HG03457 (cell line): ENCODE data around the gene MUC15.
"Not testable (repeated sequence)": the region's sequence is repeated elsewhere in the genome, so short reads cannot be mapped to it uniquely, and the experiment has no call there.

Source experiments
- ATAC-seq: cut with Tn5 transposase; IDR thresholded peaks from one replicate; pipeline ENCODE4 v1.9.1; 2021; ENCODE audit warnings: moderate number of reproducible peaks; ENCODE audit not compliant: unreplicated experiment

The MUC15 gene

DNA sequence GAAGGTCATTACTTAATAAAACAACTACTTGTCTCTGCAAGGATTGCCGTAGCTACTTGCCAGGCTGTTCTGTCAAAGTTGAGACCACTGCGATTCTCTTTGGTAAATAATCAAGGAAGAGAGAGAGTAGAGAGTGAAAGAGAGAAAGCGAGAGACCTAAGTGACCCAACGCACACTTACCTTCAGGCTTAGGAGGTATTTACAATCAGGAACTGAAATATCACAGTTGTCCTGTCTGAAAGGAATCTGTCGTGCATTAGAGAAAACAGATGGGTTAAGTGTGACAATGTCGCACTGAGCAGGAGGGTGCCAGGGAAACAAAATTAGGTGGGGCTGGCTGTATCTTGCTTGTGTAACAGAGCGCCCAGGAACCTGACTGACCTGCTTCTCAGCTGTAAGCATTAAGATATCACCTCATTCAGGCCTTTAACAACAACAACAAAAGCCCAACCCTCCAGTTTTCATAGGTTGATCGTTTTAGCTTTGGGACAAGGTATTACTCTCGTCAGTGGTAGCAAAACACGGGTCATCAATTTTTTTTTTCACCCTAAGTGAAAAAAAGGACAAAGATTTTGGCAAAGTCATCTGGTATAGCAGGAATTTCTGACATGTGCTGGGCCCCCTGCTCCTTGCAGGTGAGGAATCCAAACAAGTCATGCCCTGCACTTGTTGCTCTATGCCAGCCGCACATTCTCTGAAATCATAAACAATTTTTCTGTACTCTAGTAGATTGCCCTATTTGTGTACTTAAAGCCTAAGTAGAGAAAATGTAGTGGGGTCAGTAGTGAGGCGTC is at the start of gene MUC15:
TSS of gene MUC15 (minus strand) at position 403 of the 794 bp plus-strand sequence. CDS start 5,169 bp downstream, outside the sequence.
- ATAC-seq = no peak

GRCh38 chr11:26621132-26621531 is 49.1 kb upstream of the MUC15 start:
- no peak for ATAC-seq

DNA sequence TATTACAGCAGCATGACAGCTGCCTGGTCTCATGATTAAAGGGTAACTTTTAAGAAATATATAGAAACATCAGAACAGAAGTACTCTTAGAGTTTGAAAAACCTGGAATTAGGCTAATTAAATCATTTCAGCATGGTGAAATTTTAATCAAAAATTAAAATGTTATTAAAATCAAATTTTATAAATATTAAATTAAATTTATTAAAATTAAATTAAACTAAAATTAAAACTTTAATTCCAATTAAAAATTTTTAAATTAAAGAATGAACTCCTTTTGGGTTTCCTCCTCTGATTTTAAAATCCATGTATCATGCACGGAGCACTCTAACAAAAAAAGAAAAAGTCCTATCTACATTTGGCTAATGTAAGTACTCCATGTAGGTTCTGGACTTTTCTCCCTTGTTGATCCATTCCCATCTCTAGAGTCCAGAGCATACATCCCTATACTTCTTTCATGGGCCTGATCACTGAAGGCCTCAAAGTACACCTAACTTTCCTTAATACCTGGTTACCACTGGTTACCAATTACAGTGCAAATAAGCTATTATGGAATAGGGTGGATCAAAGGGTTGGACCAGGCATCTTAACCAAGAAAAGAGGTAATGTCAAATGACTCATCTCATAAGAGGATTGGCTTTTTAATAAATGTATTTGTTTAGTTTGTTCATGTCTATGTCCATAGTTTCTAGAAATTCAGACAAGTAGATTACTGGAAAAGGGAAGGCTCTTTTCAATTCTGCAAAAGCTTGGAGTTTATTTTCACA is 48.4 kb upstream of the MUC15 start:
- ATAC-seq = no peak

DNA sequence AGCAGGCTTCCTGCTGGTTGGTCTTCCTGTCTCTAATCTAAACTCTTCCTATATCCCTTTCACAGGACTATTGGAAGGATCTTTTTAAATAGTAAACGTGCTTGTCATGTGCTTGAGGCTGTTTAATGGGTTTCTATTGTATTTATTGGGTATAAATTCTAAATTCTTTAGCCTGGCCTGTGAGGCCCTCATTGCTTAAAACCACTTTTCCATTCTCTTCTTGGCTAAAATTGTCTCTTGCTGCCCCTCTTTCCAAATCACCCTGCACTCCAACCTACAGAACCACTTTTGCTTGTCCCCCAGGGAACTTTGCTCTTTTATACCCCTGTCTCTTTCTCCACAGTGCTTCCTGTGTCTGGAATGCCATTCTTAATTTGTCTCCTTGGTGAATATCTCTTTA is 46.4 kb upstream of the MUC15 start:
- ATAC-seq = no peak

GRCh38 chr11:26613759-26614158 is 41.7 kb upstream of the MUC15 start:
- no peak for ATAC-seq

GRCh38 chr11:26608507-26609146 is 36.6 kb upstream of the MUC15 start:
- ATAC-seq = no peak

DNA sequence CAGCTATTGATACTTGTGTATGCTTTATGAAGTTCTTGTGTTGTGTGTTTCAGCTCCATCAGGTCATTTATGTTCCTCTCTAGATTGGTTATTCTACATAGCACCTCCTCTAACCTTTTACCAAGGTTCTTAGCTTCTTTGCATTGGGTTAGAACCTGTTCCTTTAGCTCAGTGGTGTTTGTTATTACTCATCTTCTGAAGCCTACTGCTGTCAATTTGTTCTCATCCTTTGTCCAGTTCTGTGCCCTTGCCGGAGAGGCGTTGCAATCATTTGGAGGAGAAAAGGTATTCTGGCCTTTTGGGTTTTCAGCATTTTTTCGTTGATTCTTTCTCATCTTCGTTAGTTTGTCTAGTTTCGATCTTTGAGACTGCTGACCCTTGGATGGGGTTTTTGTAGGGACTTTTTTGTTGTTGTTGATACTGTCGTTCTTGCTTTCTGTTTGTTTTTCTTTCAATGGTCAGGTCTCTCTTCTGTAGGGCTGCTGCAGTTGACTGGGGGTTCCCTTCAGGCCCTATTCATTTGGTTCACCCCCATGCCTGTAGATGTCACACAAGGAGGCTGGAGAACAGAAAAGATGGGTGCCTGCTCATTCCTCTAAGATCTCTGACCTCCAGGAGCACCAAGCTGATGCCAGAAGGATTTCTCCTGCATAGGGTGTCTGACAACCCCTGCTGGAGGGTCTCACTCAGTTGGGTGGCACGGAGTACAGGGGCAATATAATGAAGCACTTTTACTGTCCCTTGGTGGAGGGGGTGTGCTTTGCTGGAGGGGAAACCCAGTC is 35.9 kb upstream of the MUC15 start:
- no peak for ATAC-seq

GRCh38 chr11:26599876-26600434 is 27.9 kb upstream of the MUC15 start:
- no peak for ATAC-seq

DNA sequence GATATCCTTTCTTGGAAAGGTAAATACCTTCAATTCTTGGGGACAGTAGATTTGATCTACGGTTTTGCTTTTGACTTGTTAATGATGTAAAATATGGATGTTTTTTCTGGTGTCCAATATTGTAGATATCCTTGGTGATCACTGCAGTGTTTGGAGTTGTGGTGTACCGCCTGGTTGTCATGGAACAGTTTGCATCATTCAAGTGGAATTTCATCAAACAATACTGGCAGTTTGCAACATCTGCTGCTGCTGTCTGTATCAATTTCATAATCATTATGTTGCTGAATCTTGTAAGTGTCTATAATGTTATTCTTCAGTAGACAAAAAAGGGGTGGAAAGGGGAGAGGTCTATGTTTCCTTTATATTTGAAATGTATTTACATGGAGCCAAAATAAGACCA is 27.4 kb upstream of the MUC15 start:
- no peak for ATAC-seq

DNA sequence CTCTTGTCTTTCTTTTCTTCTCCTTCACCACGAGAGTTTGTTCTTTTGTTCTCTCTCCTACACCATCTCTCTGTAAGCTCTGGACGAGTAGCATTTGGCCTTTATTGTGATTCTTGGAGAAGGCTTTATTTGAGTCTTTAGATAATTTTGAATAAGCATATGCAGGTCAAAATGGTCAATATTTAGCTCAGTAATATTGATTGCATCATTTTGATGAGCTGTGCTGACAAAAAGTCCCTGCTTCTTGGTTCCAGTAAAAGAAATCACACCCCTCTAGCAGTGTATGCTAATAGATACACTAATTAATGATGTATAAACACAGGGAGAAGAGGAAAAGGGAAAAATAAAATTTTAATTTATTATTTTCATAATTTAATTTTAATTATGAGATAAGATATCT is 25.8 kb upstream of the MUC15 start:
- ATAC-seq = no peak

DNA sequence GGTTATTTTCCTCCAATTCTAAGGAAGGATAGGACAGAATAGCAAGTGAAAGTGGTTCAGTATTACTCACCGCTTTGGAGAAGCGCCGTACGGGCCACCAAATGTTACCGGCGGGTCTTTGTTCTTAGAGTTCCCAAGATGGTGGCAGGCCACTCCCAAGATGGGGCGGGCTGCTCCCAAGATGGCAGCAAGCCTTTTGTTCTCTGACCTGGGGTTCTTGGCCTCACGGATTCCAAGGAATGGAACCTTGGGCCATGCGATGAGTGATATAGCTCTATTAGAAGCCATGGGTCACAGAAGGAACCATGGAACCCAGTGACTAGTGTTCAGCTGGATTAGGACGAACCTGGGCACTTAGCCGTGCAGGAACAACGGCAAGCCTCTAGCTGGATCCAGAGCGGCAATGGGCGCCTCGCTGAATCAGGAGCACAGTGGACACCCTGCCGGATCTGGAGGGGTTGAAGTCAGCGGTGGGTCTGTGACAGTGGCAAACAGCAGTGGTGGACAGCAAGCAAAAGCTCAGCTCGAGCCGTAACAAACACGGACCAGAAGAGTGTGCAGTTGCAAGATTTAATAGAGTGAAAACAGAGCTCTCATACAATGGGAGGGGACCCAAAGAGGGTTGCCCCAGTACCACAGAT is 25.1 kb upstream of the MUC15 start:
- ATAC-seq = not testable (repeated sequence)

- not testable (repeated sequence) for ATAC-seq
These were observed 23.3 kb upstream of the MUC15 start for GRCh38 chr11:26595207-26595865.

- ATAC-seq = no peak
These were observed 21.6 kb upstream of the MUC15 start for GRCh38 chr11:26593691-26594090.

GRCh38 chr11:26587073-26587472 is 15.0 kb upstream of the MUC15 start:
- ATAC-seq = no peak

DNA sequence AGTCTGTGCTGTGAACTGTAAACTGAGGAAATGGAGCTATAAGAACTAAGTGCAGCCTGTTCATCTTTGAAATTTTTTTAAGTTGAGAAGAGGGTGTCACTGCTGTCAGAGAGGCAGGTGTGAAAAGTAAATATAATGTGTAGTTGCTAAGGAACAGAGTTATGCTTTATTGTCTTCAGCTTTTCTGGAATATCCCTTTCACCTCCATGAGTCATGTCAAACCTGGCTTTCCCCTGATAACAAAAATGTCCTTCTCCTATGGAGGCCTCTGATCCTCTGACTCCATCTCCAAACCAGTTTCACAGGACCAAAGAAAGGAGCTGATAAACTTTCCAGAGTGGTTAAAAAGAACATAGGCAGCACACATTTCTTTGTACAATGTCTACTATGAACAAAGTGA is 12.8 kb upstream of the MUC15 start:
- ATAC-seq = no peak

- ATAC-seq = no peak
These were observed 11.5 kb upstream of the MUC15 start for GRCh38 chr11:26583550-26583949.

DNA sequence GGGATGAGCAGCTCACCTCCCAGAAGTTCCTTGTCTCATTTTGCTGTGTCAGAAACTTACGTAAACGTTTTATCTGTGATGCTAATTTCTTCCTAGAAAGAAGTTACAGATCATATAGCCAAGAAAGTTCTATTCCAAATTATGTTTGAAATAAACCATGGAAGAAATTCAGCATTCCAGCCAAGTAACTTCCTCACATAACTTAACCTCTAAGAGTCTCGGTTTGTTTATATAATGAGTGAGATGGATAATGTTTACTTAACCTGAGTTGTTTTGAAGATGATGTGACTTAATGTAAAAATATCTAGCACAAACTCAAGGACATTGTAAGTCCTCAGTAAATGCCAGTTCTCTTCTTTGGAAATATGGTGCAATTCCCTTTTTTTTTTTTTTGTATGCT is 8.9 kb upstream of the MUC15 start:
- ATAC-seq = no peak

GRCh38 chr11:26579683-26580082 is 7.6 kb upstream of the MUC15 start:
- ATAC-seq = no peak

DNA sequence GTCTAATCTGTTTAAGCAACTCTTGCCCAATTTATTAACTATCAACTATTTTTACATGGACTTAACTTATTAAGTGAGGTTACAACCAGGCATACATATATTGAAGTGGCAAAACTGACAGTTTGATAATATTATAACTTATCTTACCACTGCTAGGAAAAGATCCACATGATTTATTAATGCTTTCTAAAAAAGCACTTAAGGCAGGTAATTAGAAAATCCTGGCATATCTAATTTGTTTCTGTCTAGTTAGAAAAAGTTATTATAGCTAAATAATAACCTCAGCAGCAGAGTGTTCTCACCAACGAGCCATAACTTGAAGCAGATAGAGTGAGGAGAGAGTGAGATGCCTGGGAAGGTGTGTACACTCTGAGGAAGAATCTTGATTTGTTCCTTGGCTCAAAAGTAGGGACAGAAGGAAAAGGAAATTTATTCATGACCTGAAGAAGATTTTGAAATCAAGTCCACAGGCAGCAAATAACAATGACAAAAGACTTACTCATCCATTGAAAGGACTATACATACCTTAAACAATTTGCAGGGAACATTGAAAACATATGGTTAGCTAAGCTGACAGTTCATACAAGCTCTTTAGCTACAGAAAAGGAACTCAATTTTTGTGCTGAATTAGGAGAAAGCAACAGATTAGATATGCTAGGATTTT is 7.1 kb upstream of the MUC15 start:
- ATAC-seq = no peak
